ENCODE results near the gene EMILIN1. TPM values are rescaled to one million over a fixed set of nuclear protein-coding genes. Genes with fewer than 3 reads are reported as not detected.

The EMILIN1 gene
- total and polyA plus RNA-seq, 2 donors (not counting 3 experiments of a cell fraction or from before 2014, with no cell fraction given), result 11.7 to 16.6 TPM

DNA sequence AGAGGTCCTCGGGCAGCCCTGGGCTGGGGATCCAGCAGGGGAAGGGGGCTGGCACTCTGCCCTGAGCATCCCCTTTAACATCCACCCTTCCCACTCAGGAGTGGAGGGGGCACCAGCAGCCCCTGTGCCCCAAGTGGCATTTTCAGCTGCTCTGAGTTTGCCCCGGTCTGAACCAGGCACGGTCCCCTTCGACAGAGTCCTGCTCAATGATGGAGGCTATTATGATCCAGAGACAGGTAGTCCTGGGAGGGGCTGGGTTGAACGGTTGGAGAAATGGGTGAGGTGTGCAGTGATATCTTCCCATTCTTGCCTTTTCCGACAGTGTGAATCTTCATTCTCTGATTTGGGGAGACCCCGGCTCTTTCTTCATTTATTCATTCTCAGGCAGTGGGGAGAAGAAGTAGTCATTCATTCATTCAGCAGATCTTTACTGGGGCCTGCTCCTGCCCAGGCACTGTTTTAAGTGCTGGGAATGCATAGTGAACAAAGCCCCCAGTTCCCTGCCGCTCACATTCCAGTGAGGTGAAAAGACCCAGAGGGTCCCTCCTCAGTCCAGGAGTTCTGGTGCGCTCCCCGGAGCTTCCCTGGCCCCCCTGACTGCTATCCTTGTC is 6.8 kb downstream of the EMILIN1 start:
- H3K27me3 ChIP-seq (ENCODE audit: control insufficient read depth in 2 of 2, insufficient read depth in 2 of 2, low read length in 2 of 2), result no peaks in the 10 kb centered on the region
- no peak overlapping the region for H3K9ac ChIP-seq (replicated peaks; ENCODE audit: extremely low read depth, insufficient read depth, low read length)
- H3K36me3 ChIP-seq (ENCODE audit: control insufficient read depth in 2 of 2, extremely low read depth in 1 of 2, insufficient read depth in 2 of 2, low read length in 2 of 2), result no peaks in the 10 kb centered on the region
- peak overlapping the region in 1 of 3 experiments; percentile 55 for H3K4me3 ChIP-seq (replicated peaks in 1 of 3; ENCODE audit: insufficient read depth in 1 of 3, low read depth in 1 of 3, low read length in 3 of 3)
- FAIRE-seq (no peak), DNase-seq (ENCODE audit: low read depth, low spot score) (no peak)
- peaks cover 12% of the 10 kb centered on the region for H3K4me1 ChIP-seq (ENCODE audit: control insufficient read depth, extremely low read depth, insufficient read depth, low read length)
- ChIA-PET CTCF (interaction anchor here (0.6 to 6.0 kb wide), 15 partner anchors 9 to 235 kb away, joined by 3 to 55 read pairs (median 4); partner anchors contain the start of genes AGBL5, OST4 and TRIM54), POLR2A (no interaction called here)
- H4K20me1 ChIP-seq (replicated peaks; ENCODE audit: control insufficient read depth, extremely low read depth, insufficient read depth, low read length), result no peaks in the 10 kb centered on the region
- TF ChIP-seq, protein P1, sequence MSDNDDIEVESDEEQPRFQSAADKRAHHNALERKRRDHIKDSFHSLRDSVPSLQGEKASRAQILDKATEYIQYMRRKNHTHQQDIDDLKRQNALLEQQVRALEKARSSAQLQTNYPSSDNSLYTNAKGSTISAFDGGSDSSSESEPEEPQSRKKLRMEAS (IDR thresholded peaks at IDR 0.05; ENCODE audit: insufficient read depth, insufficient read length), result no peak
- TF ChIP-seq MYC (IDR thresholded peaks at IDR 0.05; ENCODE audit: low read depth, low read length) (no peak), EZH2 (IDR thresholded peaks at IDR 0.05; ENCODE audit: borderline replicate concordance, low read depth, low read length, severe bottlenecking) (no peak), JUN (IDR thresholded peaks at IDR 0.05; ENCODE audit: borderline replicate concordance, insufficient read depth, insufficient read length, low read depth) (no peak), POLR2A (IDR thresholded peaks at IDR 0.05; ENCODE audit: low read depth, low read length) (no peak), FOS (IDR thresholded peaks at IDR 0.05; ENCODE audit: borderline replicate concordance, insufficient read depth, low read length) (no peak)
- no peaks in the 10 kb centered on the region for H3K79me2 ChIP-seq (ENCODE audit: control insufficient read depth, insufficient read depth, low read length)
- no TSS peak for BruUV-seq (replicated peaks)
- dilution Hi-C loops (cut with MboI; ENCODE audit: extremely low pct_ligation_motif_present, low sequenced_read_pairs), result no loop called here
- H3K4me2 ChIP-seq (ENCODE audit: insufficient read depth, low read length), result peak overlapping the region; percentile 72
- intact Hi-C loops (cut with micrococcal nuclease), result loop anchor here (1.0 to 5.0 kb wide), 2 partner anchors 14 to 238 kb away; partner anchors contain the start of genes DPYSL5 and OST4
- no peaks in the 10 kb centered on the region for H3K9me1 ChIP-seq (replicated peaks; ENCODE audit: control insufficient read depth, extremely low read depth, insufficient read depth, low read length)
- H3K9me3 ChIP-seq (replicated peaks; ENCODE audit: control insufficient read depth, insufficient read depth, low read length), result no peaks in the 10 kb centered on the region
- no peak overlapping the region for H2AFZ ChIP-seq (ENCODE audit: low read depth, low read length)
- no peak overlapping the region for H3K27ac ChIP-seq (ENCODE audit: insufficient read depth, low read depth, low read length)

DNA sequence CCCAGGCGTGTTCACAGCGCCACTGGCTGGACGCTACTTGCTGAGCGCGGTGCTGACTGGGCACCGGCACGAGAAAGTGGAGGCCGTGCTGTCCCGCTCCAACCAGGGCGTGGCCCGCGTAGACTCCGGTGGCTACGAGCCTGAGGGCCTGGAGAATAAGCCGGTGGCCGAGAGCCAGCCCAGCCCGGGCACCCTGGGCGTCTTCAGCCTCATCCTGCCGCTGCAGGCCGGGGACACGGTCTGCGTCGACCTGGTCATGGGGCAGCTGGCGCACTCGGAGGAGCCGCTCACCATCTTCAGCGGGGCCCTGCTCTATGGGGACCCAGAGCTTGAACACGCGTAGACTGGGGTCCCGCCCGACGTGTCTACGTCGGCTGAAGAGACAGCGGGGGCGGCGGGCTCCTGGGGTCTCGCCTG is 7.3 kb downstream of the EMILIN1 start:
- peaks cover 12% of the 10 kb centered on the region for H3K4me1 ChIP-seq (ENCODE audit: control insufficient read depth, extremely low read depth, insufficient read depth, low read length)
- no peaks in the 10 kb centered on the region for H3K9me1 ChIP-seq (replicated peaks; ENCODE audit: control insufficient read depth, extremely low read depth, insufficient read depth, low read length)
- intact Hi-C loops (cut with micrococcal nuclease), result loop anchor here (1.0 to 5.0 kb wide), 9 partner anchors 14 to 238 kb away; partner anchors contain the start of genes ATRAID, DPYSL5, OST4 and PREB
- dilution Hi-C loops (cut with MboI; ENCODE audit: extremely low pct_ligation_motif_present, low sequenced_read_pairs), result no loop called here
- H3K4me2 ChIP-seq (ENCODE audit: insufficient read depth, low read length), result peak overlapping the region; percentile 72
- FAIRE-seq (peak; percentile 93), DNase-seq (ENCODE audit: low read depth, low spot score) (peak; percentile 78)
- ChIA-PET POLR2A (no interaction called here), CTCF (interaction anchor here (0.6 to 6.0 kb wide), 17 partner anchors 9 to 239 kb away, joined by 3 to 55 read pairs (median 4); partner anchors contain the start of genes AGBL5, OST4 and TRIM54)
- TF ChIP-seq CTCF (IDR thresholded peaks at IDR 0.05; ENCODE audit: extremely low read depth in 1 of 2, insufficient read depth in 1 of 2, low read depth in 1 of 2, low read length in 2 of 2) (peak; percentile 51 to 75), POLR2AphosphoS5 (IDR thresholded peaks at IDR 0.05; ENCODE audit: insufficient read depth, low read depth, low read length) (peak; percentile 19)
- TF ChIP-seq, protein P1 (IDR thresholded peaks at IDR 0.05; ENCODE audit: insufficient read depth, insufficient read length), result no peak
- H3K27ac ChIP-seq (ENCODE audit: insufficient read depth, low read depth, low read length), result peak overlapping the region; percentile 51
- peak overlapping the region; percentile 69 for H3K9ac ChIP-seq (replicated peaks; ENCODE audit: extremely low read depth, insufficient read depth, low read length)
- H3K4me3 ChIP-seq (replicated peaks in 1 of 3; ENCODE audit: insufficient read depth in 1 of 3, low read depth in 1 of 3, low read length in 3 of 3), result peak overlapping the region; percentile 55 to 73 (median 64)
- TSS peak; percentile 65 for BruUV-seq (replicated peaks)
- H3K27me3 ChIP-seq (ENCODE audit: control insufficient read depth in 2 of 2, insufficient read depth in 2 of 2, low read length in 2 of 2), result no peaks in the 10 kb centered on the region
- H3K9me3 ChIP-seq (replicated peaks; ENCODE audit: control insufficient read depth, insufficient read depth, low read length), result no peaks in the 10 kb centered on the region
- H2AFZ ChIP-seq (ENCODE audit: low read depth, low read length), result peak overlapping the region; percentile 88
- no peaks in the 10 kb centered on the region for H4K20me1 ChIP-seq (replicated peaks; ENCODE audit: control insufficient read depth, extremely low read depth, insufficient read depth, low read length)
- H3K79me2 ChIP-seq (ENCODE audit: control insufficient read depth, insufficient read depth, low read length), result no peaks in the 10 kb centered on the region
- H3K36me3 ChIP-seq (ENCODE audit: control insufficient read depth in 2 of 2, extremely low read depth in 1 of 2, insufficient read depth in 2 of 2, low read length in 2 of 2), result no peaks in the 10 kb centered on the region

Data from endothelial cell of umbilical vein (primary cell).